HepG2 (cell line): Measurements from ENCODE around the gene SLC23A2. TPM values are rescaled to one million over a fixed set of nuclear protein-coding genes. Genes with fewer than 3 reads are reported as not detected.

ENCODE experiments used
- ARNT ChIP-seq: fragments of 450-650 bp; IDR thresholded peaks from 2 replicates; pipeline ENCODE4 v1.6.1; 2017
- BCLAF1 ChIP-seq: fragments of 450-650 bp; IDR thresholded peaks from 2 replicates; pipeline ENCODE4 v1.6.1; 2017; ENCODE audit warnings: mild to moderate bottlenecking
- CHD2 ChIP-seq: IDR thresholded peaks from 2 replicates; pipeline ENCODE4 v1.6.1; 2011; ENCODE audit warnings: low read depth, low read length, improper control_type of control experiment
- LBX2 ChIP-seq: sonication (generic); formaldehyde crosslinking; IDR thresholded peaks from 2 replicates; pipeline ENCODE4 v1.5.0; 2020; ENCODE audit warnings: missing genetic modification reagents, mild to moderate bottlenecking, borderline replicate concordance
- NONO ChIP-seq, 2 experiments: fragments of 450-650 bp in 1 of 2; sonication (generic) in 1 of 2; formaldehyde crosslinking in 1 of 2; IDR thresholded peaks in 1 of 2; conservative IDR thresholded peaks in 1 of 2; 2 replicates each; pipeline versions ENCODE4 v1.6.1 to v1.8.0; 2017 to 2022; ENCODE audit warnings: mild to moderate bottlenecking in 1 of 2, missing genetic modification reagents in 1 of 2, moderate library complexity in 1 of 2
- POGZ ChIP-seq: sonication (generic); formaldehyde crosslinking; IDR thresholded peaks from 2 replicates; pipeline ENCODE4 v1.4.0; 2020; ENCODE audit warnings: mild to moderate bottlenecking, missing genetic modification reagents
- RAD21 ChIP-seq: fragments of 450-650 bp; formaldehyde crosslinking; IDR thresholded peaks from 2 replicates; pipeline ENCODE4 v1.5.0; 2020; ENCODE audit warnings: mild to moderate bottlenecking
- REL ChIP-seq: sonication (generic); formaldehyde crosslinking; conservative IDR thresholded peaks from 2 replicates; pipeline ENCODE4 v1.8.0; 2022; ENCODE audit warnings: mild to moderate bottlenecking, missing genetic modification reagents, moderate library complexity
- RXRB ChIP-seq: IDR thresholded peaks from 2 replicates; pipeline ENCODE4 v1.6.1; 2016; ENCODE audit warnings: borderline replicate concordance, missing genetic modification reagents, missing compliant biosample characterization
- SATB2 ChIP-seq: sonication (generic); formaldehyde crosslinking; IDR thresholded peaks from 2 replicates; pipeline ENCODE4 v1.5.0; 2020; ENCODE audit warnings: missing genetic modification reagents
- SMAD3 ChIP-seq: sonication (generic); formaldehyde crosslinking; IDR thresholded peaks from 2 replicates; pipeline ENCODE4 v1.4.0; 2020; ENCODE audit warnings: missing genetic modification reagents
- ZBTB2 ChIP-seq: sonication (generic); formaldehyde crosslinking; IDR thresholded peaks from 2 replicates; pipeline ENCODE4 v1.8.0; 2022; ENCODE audit warnings: low read depth, missing genetic modification reagents
- ZBTB43 ChIP-seq: sonication (generic); formaldehyde crosslinking; conservative IDR thresholded peaks from 2 replicates; pipeline ENCODE4 v1.4.0; 2020; ENCODE audit warnings: missing genetic modification reagents
- ZMYM3 ChIP-seq: sonication (generic); formaldehyde crosslinking; IDR thresholded peaks from 2 replicates; pipeline ENCODE4 v1.5.1; 2020; ENCODE audit warnings: mild to moderate bottlenecking, missing genetic modification reagents
- ZNF124 ChIP-seq: sonication (generic); formaldehyde crosslinking; IDR thresholded peaks from 2 replicates; pipeline ENCODE4 v1.4.0; 2020; ENCODE audit warnings: missing genetic modification reagents
- ZNF430 ChIP-seq: sonication (generic); formaldehyde crosslinking; IDR thresholded peaks from 2 replicates; pipeline ENCODE4 v1.9.0; 2021; ENCODE audit warnings: mild to moderate bottlenecking, missing genetic modification reagents
- ZNF512 ChIP-seq: sonication (generic); formaldehyde crosslinking; IDR thresholded peaks from 2 replicates; pipeline ENCODE4 v1.4.0; 2020; ENCODE audit warnings: mild to moderate bottlenecking, missing genetic modification reagents
- ZNF747 ChIP-seq: sonication (generic); formaldehyde crosslinking; IDR thresholded peaks from 2 replicates; pipeline ENCODE4 v1.8.1; 2023; ENCODE audit warnings: missing genetic modification reagents, mild to moderate bottlenecking, borderline replicate concordance
- ZSCAN5A ChIP-seq: sonication (generic); formaldehyde crosslinking; IDR thresholded peaks from 2 replicates; pipeline ENCODE4 v1.8.0; 2022; ENCODE audit warnings: mild to moderate bottlenecking, missing genetic modification reagents, borderline replicate concordance
- polyA plus RNA-seq, 8 experiments: library from polyadenylated mRNA; depleted of rRNA in 3 of 8; stranded (reverse) in 7 of 8; unstranded in 1 of 8; fragments of >200 nt; fragmentation: Illumina TruSeq in 4 of 8; extraction: Trizol in 4 of 8; gene quantifications; 2 replicates each; pipeline versions ENCODE4 v1.2.1 to v1.2.3, GENCODE V29; 2011 to 2016; ENCODE audit warnings: low read depth in 4 of 8, missing spikeins in 1 of 8, mixed read lengths in 1 of 8; ENCODE audit not compliant: insufficient read depth in 1 of 8
- total RNA-seq, 5 experiments: library from RNA; depleted of rRNA; stranded (reverse); fragments of >200 nt; fragmentation: Illumina TruSeq; extraction: Trizol; gene quantifications; 2 replicates each; pipeline ENCODE4 v1.2.3, GENCODE V29; 2016; ENCODE audit warnings: low read depth in 1 of 5

SLC23A2 gene
- total and polyA plus RNA-seq, 2 of the 13 experiments (the other 11 are each of a cell fraction or from before 2014, with no cell fraction given): 42.2 to 51.2 TPM

GRCh38 chr20:5000263-5001173 lies 792 bp downstream of the SLC23A2 start (continued):
- no peak for TF ChIP-seq BCLAF1
- no peak; the same call in 1 of the 2 replicates for TF ChIP-seq ZNF430 (CRISPR knock-in tag)
- TF ChIP-seq RXRB (CRISPR knock-in tag): peak; percentile 97
- no peak for TF ChIP-seq CHD2
- TF ChIP-seq REL: no peak
- TF ChIP-seq ZNF512 (CRISPR knock-in tag): no peak
- peak; percentile 55; the same call in 1 of the 2 replicates for TF ChIP-seq SMAD3 (CRISPR knock-in tag)
- no peak for TF ChIP-seq ARNT
- TF ChIP-seq ZMYM3 (CRISPR knock-in tag): peak; percentile 47; the same call in 1 of the 2 replicates
- TF ChIP-seq ZSCAN5A (CRISPR knock-in tag): peak; percentile 45; the same call in 1 of the 2 replicates
- TF ChIP-seq RAD21 (CRISPR knock-in tag): no peak
- peak; percentile 50; the same call in 1 of the 2 replicates for TF ChIP-seq SATB2 (CRISPR knock-in tag)
- TF ChIP-seq ZNF747 (CRISPR knock-in tag): peak; percentile 44; the same call in 1 of the 2 replicates
- no peak for TF ChIP-seq NONO (IDR thresholded peaks at IDR 0.05)
- TF ChIP-seq NONO (CRISPR knock-in tag; conservative IDR thresholded peaks at IDR 0.05): 0 out of 2 replicates have a peak, but pooled peaks have one; percentile 13
- TF ChIP-seq LBX2: no peak
- TF ChIP-seq ZBTB43 (CRISPR knock-in tag): peak; percentile 64; the same call in 1 of the 2 replicates
- TF ChIP-seq POGZ: peak; percentile 15; the same call in 1 of the 2 replicates
- no peak; the same call in 1 of the 2 replicates for TF ChIP-seq ZBTB2 (CRISPR knock-in tag)
- TF ChIP-seq ZNF124 (CRISPR knock-in tag): 0 out of 2 replicates have a peak, but pooled peaks have one; percentile 17
